Suprapubic skin (tissue), 4 donors: ENCODE results near the gene GOSR1.

ENCODE experiments used
- POLR2A ChIP-seq, 2 donors: fragments of 450-650 bp; IDR thresholded peaks; one replicate each; pipeline ENCODE4 v1.6.1; 2017; ENCODE audit warnings: antibody characterized with exemption in 2 of 2, mild to moderate bottlenecking in 2 of 2, moderate library complexity in 2 of 2
- POLR2AphosphoS5 ChIP-seq, 3 donors: sonication (generic); formaldehyde crosslinking; IDR thresholded peaks; one replicate each; pipeline ENCODE4 v1.6.1; 2017; ENCODE audit warnings: antibody characterized with exemption in 3 of 3
- TF ChIP-seq, protein P1 (sequence below), 2 donors: fragments of 200-600 bp in 1 of 2; fragments of 450-650 bp in 1 of 2; sonication (generic) in 1 of 2; IDR thresholded peaks; one replicate each; pipeline ENCODE4 v1.5.1; 2016 to 2019; ENCODE audit warnings: antibody characterized with exemption in 2 of 2, mild to moderate bottlenecking in 1 of 2, moderate library complexity in 1 of 2

DNA sequence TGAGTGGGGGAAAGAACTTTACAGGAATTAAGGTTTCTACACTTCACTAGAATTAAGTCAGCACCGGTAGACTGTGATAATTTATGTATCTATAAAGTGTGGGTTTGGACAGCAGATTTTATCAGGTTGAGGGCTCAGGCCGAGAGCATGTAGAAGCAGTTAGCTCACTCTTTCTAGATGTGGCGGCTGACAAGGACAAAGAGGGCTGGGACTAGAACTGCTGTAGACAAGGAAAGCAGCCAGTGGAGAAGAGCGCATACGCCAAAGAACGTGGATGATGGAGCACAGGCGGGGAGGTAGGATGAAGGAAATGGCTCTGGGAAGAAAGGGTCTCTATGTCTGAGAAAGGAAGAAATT lies 504 bp upstream of the GOSR1 start:
- TF ChIP-seq, protein P1, sequence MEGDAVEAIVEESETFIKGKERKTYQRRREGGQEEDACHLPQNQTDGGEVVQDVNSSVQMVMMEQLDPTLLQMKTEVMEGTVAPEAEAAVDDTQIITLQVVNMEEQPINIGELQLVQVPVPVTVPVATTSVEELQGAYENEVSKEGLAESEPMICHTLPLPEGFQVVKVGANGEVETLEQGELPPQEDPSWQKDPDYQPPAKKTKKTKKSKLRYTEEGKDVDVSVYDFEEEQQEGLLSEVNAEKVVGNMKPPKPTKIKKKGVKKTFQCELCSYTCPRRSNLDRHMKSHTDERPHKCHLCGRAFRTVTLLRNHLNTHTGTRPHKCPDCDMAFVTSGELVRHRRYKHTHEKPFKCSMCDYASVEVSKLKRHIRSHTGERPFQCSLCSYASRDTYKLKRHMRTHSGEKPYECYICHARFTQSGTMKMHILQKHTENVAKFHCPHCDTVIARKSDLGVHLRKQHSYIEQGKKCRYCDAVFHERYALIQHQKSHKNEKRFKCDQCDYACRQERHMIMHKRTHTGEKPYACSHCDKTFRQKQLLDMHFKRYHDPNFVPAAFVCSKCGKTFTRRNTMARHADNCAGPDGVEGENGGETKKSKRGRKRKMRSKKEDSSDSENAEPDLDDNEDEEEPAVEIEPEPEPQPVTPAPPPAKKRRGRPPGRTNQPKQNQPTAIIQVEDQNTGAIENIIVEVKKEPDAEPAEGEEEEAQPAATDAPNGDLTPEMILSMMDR (IDR thresholded peaks at IDR 0.05): no peak
- TF ChIP-seq POLR2AphosphoS5 (IDR thresholded peaks at IDR 0.05) (no peak), POLR2A (IDR thresholded peaks at IDR 0.05) (no peak)
